GM19468 (cell line): ENCODE data around the gene IGSF5.

Experiments
- ATAC-seq: cut with Tn5 transposase; IDR thresholded peaks from one replicate; pipeline ENCODE4 v1.9.1; 2021; ENCODE audit warnings: mild to moderate bottlenecking, moderate library complexity, moderate number of reproducible peaks; ENCODE audit not compliant: unreplicated experiment; ENCODE audit errors: extremely low read depth

Gene IGSF5

GRCh38 chr21:39809936-39810335, 65.0 kb downstream of the IGSF5 start:
- no peak for ATAC-seq

GRCh38 chr21:39812983-39813382, 68.0 kb downstream of the IGSF5 start:
- no peak for ATAC-seq

- no peak for ATAC-seq
These were observed 73.6 kb downstream of the IGSF5 start for GRCh38 chr21:39818557-39818956.

- no peak for ATAC-seq
These were observed 77.1 kb downstream of the IGSF5 start for GRCh38 chr21:39822042-39822441.

GRCh38 chr21:39825250-39825649, 80.3 kb downstream of the IGSF5 start:
- ATAC-seq: no peak

- ATAC-seq: no peak
These were observed 89.6 kb downstream of the IGSF5 start for GRCh38 chr21:39834543-39834942.

GRCh38 chr21:39837861-39838359, 92.9 kb downstream of the IGSF5 start:
- ATAC-seq: no peak

- no peak for ATAC-seq
These were observed 95.6 kb downstream of the IGSF5 start for GRCh38 chr21:39840373-39841097.

GRCh38 chr21:39842741-39843459, 97.9 kb downstream of the IGSF5 start:
- ATAC-seq: no peak

- ATAC-seq: no peak
These were observed 98.5 kb downstream of the IGSF5 start for GRCh38 chr21:39843483-39843882.

GRCh38 chr21:39843916-39844315, 98.9 kb downstream of the IGSF5 start:
- no peak for ATAC-seq

- no peak for ATAC-seq
These were observed 100.7 kb downstream of the IGSF5 start for GRCh38 chr21:39845571-39846130.

GRCh38 chr21:39847877-39848276, 102.9 kb downstream of the IGSF5 start:
- ATAC-seq: no peak

- no peak for ATAC-seq
These were observed 104.2 kb downstream of the IGSF5 start for GRCh38 chr21:39849014-39849655.

GRCh38 chr21:39850333-39850732, 105.3 kb downstream of the IGSF5 start:
- no peak for ATAC-seq

GRCh38 chr21:39851002-39851618, 106.1 kb downstream of the IGSF5 start:
- no peak for ATAC-seq
